Measurements from ENCODE around the gene OLFML1. TPM values are rescaled to one million over a fixed set of nuclear protein-coding genes. Genes with fewer than 3 reads are reported as not detected.

The OLFML1 gene
- total and polyA plus RNA-seq, 2 of the 8 experiments (the other 6 are each of a cell fraction or from before 2014, with no cell fraction given): 0.24 TPM; not detected in 1

- TF ChIP-seq CHD7 (IDR thresholded peaks at IDR 0.05; ENCODE audit: insufficient replicate concordance, low read length) (no peak), GABPA (IDR thresholded peaks at IDR 0.05; ENCODE audit: borderline replicate concordance, insufficient read depth, low read length) (no peak), NANOG (IDR thresholded peaks at IDR 0.05; ENCODE audit: insufficient read depth, low read depth, low read length, poor library complexity, severe bottlenecking) (no peak), KDM5A (IDR thresholded peaks at IDR 0.05; ENCODE audit: low read length) (no peak)
Measured at GRCh38 chr11:7530013-7530640, 44.8 kb downstream of the OLFML1 start (continued).
